ENCODE results near the gene TRUB1. TPM values are rescaled to one million over a fixed set of nuclear protein-coding genes. Genes with fewer than 3 reads are reported as not detected.

The TRUB1 gene
- total RNA-seq, 1 experiment from 2014 or later: 30.4 TPM

DNA sequence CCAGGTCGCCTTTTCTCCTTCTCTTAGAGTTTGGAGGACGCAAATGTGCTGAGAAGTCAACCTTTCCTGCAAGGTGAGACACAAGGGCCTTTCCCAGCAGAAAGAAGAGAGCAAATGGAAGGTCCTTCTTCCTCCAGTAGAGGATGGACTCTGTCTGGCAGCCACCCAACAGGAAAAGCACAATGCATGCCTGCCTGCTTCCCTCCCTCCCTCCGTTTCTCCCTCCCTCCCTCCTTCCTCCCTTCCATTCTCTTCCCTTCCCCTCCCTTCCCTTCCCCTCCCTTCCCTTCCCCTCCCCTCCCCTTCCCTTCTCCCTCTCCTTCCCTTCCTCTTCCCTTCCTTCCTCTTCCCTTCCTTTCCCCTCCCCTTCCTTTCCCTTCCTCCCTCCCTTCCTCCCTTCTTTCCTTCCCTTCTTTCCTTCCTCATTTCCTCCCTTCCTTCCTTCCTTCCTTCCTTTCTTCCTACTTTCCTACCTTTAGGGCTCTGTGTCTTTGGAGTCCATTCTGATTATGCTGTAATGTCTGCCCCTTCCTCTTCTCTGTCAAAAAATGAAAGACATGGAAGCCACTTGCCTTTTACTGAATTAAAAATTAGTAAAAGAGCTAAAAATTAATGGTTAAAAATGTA, 66.4 kb downstream of the TRUB1 start:
- CTCF ChIA-PET: no interaction called here
- peaks cover 10% of the 10 kb centered on the region for H3K4me1 ChIP-seq (ENCODE audit: control insufficient read depth, insufficient read depth, low read length)
- in situ Hi-C loops (cut with HindIII; ENCODE audit: low pct_unique_long_range_greater_than_20kb, low sequenced_read_pairs): no loop called here
- TF ChIP-seq SIN3A (IDR thresholded peaks at IDR 0.05; ENCODE audit: borderline replicate concordance, insufficient read depth, low read depth, low read length): no peak
- TF ChIP-seq POLR2AphosphoS5 (IDR thresholded peaks at IDR 0.05; ENCODE audit: low read depth, low read length): no peak
- no peak for TF ChIP-seq CTCF (IDR thresholded peaks at IDR 0.05)
- no peak for TF ChIP-seq TCF7L2 (IDR thresholded peaks at IDR 0.05; ENCODE audit: low read depth, low read length)
- TF ChIP-seq, protein P1, sequence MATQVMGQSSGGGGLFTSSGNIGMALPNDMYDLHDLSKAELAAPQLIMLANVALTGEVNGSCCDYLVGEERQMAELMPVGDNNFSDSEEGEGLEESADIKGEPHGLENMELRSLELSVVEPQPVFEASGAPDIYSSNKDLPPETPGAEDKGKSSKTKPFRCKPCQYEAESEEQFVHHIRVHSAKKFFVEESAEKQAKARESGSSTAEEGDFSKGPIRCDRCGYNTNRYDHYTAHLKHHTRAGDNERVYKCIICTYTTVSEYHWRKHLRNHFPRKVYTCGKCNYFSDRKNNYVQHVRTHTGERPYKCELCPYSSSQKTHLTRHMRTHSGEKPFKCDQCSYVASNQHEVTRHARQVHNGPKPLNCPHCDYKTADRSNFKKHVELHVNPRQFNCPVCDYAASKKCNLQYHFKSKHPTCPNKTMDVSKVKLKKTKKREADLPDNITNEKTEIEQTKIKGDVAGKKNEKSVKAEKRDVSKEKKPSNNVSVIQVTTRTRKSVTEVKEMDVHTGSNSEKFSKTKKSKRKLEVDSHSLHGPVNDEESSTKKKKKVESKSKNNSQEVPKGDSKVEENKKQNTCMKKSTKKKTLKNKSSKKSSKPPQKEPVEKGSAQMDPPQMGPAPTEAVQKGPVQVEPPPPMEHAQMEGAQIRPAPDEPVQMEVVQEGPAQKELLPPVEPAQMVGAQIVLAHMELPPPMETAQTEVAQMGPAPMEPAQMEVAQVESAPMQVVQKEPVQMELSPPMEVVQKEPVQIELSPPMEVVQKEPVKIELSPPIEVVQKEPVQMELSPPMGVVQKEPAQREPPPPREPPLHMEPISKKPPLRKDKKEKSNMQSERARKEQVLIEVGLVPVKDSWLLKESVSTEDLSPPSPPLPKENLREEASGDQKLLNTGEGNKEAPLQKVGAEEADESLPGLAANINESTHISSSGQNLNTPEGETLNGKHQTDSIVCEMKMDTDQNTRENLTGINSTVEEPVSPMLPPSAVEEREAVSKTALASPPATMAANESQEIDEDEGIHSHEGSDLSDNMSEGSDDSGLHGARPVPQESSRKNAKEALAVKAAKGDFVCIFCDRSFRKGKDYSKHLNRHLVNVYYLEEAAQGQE (IDR thresholded peaks at IDR 0.05; ENCODE audit: insufficient read depth in 1 of 2, low read depth in 2 of 2, low read length in 1 of 2): no peak
- H3K27ac ChIP-seq (ENCODE audit: low read length): no peak overlapping the region
- no peak overlapping the region for H3K4me3 ChIP-seq (ENCODE audit: low read depth in 2 of 2, low read length in 2 of 2)
- BruUV-seq (replicated peaks): no TSS peak
- no peaks in the 10 kb centered on the region for H3K36me3 ChIP-seq (ENCODE audit: control insufficient read depth, insufficient read depth, low read length)
- peaks cover 3% of the 10 kb centered on the region; the same call in 1 of the 2 replicates for H3K27me3 ChIP-seq (ENCODE audit: control insufficient read depth, insufficient read depth, low read length)
- intact Hi-C loops (cut with micrococcal nuclease; ENCODE audit: unreplicated experiment): no loop called here
- DNase-seq (ENCODE audit: low read depth, low spot score): no peak
- no peaks in the 10 kb centered on the region for H3K9me3 ChIP-seq (ENCODE audit: control insufficient read depth, insufficient read depth, low read depth, low read length)
- POLR2A ChIA-PET: no interaction called here
- no peak for ATAC-seq

GRCh38 chr10:115005771-115006170, 67.8 kb downstream of the TRUB1 start:
- ATAC-seq (no peak), DNase-seq (ENCODE audit: low read depth, low spot score) (no peak)
- intact Hi-C loops (cut with micrococcal nuclease; ENCODE audit: unreplicated experiment) (no loop called here), in situ Hi-C loops (cut with HindIII; ENCODE audit: low pct_unique_long_range_greater_than_20kb, low sequenced_read_pairs) (no loop called here)
- BruUV-seq (replicated peaks): no TSS peak
- H3K4me1 ChIP-seq (ENCODE audit: control insufficient read depth, insufficient read depth, low read length): peaks cover 10% of the 10 kb centered on the region
- H3K4me3 ChIP-seq (ENCODE audit: low read depth in 2 of 2, low read length in 2 of 2): no peak overlapping the region
- CTCF ChIA-PET: no interaction called here
- no peak for TF ChIP-seq SIN3A (IDR thresholded peaks at IDR 0.05; ENCODE audit: borderline replicate concordance, insufficient read depth, low read depth, low read length)
- TF ChIP-seq CTCF (IDR thresholded peaks at IDR 0.05): no peak
- no peak overlapping the region for H3K27ac ChIP-seq (ENCODE audit: low read length)
- POLR2A ChIA-PET: interaction anchor here (0.6 kb wide), 1 partner anchor 282 kb away, joined by 4 read pairs; no protein-coding TSS in a partner anchor
- no peaks in the 10 kb centered on the region for H3K36me3 ChIP-seq (ENCODE audit: control insufficient read depth, insufficient read depth, low read length)
- peaks cover 3% of the 10 kb centered on the region; the same call in 1 of the 2 replicates for H3K27me3 ChIP-seq (ENCODE audit: control insufficient read depth, insufficient read depth, low read length)
- H3K9me3 ChIP-seq (ENCODE audit: control insufficient read depth, insufficient read depth, low read depth, low read length): no peaks in the 10 kb centered on the region

Measured in Panc1 (cell line).